ENCODE results near the gene BRCA1.

GRCh38 chr17:43074869-43075268 lies 50.3 kb downstream of the BRCA1 start:
- TF ChIP-seq CTCF (conservative IDR thresholded peaks at IDR 0.05 in 1 of 2, IDR thresholded peaks at IDR 0.05 in 1 of 2; ENCODE audit: low read depth in 1 of 2, low read length in 2 of 2), result no peak
- TF ChIP-seq EZH2 (IDR thresholded peaks at IDR 0.05; ENCODE audit: low read length, missing control alignments), result no peak

Data from fibroblast of lung (primary cell).